GM10266 (cell line): ENCODE results near the gene PRR5L.
A peak's percentile ranks its signal among the peaks of the same experiment; 100 is the strongest.

Source experiments
- DNase-seq: peaks from one replicate; pipeline ENCODE4 v3.0.0; 2012; ENCODE audit errors: extremely low spot score
- CTCF ChIP-seq: IDR thresholded peaks from 2 replicates; pipeline ENCODE4 v1.5.1; 2012; ENCODE audit warnings: mild to moderate bottlenecking, low read depth; ENCODE audit not compliant: control insufficient read depth, insufficient read depth; ENCODE audit errors: missing control alignments

Gene PRR5L

GRCh38 chr11:36373016-36374010 lies 77.2 kb downstream of the PRR5L start:
- no peak for DNase-seq
- no peak for TF ChIP-seq CTCF

DNA sequence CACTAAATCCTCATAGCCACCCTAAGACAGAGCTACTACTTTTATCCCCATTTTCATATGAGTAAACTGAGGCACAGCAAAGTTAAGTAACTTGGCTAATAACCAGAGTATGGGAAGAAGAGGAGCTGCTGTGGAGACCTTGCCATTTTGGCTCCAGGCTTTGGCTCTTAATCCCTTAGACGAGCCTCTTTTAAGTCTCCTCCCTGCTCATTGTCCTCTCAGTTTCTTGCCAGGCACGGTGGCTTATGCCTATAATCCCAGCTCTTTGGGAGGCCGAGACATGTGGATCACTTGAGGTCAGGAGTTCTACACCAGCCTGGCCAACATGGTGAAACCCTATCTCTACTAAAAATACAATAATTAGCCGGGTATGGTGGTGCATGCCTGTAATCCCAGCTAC lies 78.6 kb downstream of the PRR5L start:
- no peak for DNase-seq
- TF ChIP-seq CTCF = no peak

DNA sequence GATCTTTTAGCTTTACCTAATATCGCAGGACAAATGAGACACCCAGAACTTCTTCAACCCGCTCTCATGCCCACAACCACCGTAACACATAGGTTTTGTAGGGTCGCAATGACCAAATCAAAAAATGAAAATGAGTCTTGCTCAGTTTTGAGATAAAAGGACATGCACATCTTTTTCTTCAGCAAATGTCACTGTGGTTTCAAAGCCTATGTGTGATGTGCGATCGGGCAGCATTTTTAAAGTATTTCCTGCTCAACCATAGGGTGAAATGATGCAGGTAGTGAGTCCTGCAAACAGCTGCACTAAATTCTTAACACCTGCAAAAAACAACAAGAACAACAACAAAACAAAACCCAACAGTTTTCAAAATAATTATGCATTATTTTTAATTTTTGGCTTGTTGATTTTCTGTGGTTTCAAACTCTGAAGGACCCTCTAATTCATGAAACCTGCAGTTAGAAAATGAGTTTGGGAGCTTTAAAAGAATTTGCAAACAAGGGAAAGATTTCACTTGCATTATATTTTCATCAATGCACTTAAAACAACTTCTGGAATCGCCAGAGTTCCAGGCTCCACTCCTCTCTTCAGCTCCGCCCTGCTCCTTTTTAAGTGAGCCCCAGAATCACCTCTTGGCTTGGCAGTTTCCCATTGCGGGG lies 79.4 kb downstream of the PRR5L start:
- no peak for TF ChIP-seq CTCF
- no peak for DNase-seq

DNA sequence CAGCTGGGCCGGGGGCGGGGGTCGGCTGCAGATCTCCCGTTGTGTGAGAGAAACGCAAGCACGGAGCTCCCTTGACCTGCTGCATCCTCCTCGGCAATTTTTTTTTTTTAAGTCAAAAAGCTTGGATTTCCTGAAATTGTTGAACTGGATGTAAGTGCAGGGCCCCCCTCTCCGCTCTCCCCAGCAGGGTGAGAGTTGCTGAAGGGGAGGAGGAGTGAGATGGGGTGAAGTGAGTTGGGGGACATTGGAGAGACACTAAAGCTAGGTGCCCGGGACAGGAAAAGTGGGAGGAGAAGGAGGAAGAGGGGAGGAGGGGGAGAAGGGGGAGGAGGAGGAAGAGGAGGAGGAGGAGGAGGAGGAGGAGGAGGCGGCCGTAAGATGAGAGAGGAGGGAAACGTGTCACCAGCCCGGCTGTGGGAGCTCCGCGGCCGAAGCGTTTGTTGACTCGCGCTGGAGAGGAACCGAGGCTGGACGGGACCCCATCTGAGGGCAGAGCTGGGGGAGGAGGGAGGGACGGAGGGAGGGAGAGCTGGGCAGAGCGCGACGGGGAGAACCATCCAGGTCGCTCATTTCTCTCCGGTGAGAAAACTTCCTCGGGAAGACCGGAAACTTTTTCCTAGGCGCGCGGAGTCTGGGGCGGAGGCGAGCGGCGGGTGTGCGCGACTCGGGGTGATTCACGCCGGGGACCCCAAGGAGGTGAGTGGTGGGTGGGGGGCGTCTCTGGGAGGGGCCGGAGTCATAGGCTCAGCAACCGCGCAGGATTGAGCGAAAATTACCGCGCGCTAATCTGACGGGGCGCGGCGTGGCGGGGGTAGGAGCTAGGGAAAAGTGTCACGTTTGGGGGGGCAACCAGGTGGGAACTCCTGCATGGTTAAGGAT lies 80.2 kb downstream of the PRR5L start:
- no peak for TF ChIP-seq CTCF
- DNase-seq = no peak

- DNase-seq = peak; percentile 32
- TF ChIP-seq CTCF = peak; percentile 47
Observed at GRCh38 chr11:36376888-36377758, 81.0 kb downstream of the PRR5L start.

GRCh38 chr11:36377759-36378564 lies 81.9 kb downstream of the PRR5L start:
- TF ChIP-seq CTCF = no peak
- no peak for DNase-seq
